ENCODE results near the gene PIGZ.
A peak's percentile ranks its signal among the peaks of the same experiment; 100 is the strongest.

The PIGZ gene

GRCh38 chr3:197001972-197002700 lies 33.5 kb upstream of the PIGZ start:
- DNase-seq (ENCODE audit: low spot score), result peak; percentile 44

- DNase-seq (ENCODE audit: low spot score), result peak; percentile 80
These were observed 32.7 kb upstream of the PIGZ start for GRCh38 chr3:197001106-197001971.

DNA sequence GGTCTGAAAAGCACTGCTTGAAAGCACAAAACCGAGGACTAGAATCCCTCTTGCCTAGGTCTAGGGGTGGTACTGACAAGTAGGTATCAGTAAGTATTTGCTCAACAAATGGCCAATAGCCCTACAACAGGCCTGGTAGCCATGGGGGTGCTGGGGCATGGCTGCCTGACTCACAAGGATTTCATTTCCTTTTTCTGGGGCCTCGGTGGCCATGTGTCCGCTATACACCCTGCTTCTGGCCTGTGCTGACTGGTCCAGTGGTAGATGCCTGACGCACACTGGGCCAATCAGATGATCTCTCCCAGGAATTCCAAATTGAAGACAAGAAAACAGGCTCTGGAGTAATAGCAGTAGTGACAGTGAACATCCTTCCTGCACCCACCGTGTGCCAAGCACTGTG lies 31.6 kb upstream of the PIGZ start:
- DNase-seq (ENCODE audit: low spot score), result no peak

DNA sequence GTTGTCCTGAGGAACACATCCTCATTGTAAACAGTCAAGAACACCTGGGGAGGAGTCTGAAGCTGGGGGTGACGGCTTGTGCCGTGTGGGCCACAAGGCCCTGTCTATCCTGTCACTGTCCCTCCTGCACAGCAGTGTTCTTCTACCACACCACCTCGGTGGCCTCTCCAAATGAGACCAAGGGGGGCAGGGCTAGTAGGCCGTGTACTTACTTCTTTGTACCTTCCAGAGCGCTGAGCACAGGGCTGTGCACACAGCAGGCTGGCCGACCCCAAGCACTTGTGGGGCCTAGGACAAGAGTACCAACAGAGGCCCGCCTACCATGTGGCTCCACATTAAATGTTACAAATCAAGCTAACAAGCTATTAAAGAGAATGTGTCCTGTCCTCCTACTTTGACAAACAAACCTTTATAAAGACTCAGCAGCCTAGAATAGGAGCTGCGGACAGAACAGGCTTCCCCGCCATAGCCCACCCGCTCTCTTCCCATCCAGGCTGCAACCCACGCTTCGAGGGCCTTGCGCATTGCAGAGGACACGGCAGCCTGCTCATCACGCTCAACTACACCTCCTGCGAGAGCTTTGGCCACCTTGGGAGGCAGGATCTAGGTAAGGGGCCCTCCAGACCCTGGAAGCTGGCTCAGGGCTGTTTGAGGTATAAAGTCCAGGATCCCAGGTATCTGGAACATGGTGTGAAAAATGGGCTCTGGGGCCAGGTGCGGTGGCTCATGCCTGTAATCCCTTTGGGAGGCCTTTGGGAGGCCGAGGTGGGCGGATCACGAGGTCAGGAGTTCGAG lies 30.5 kb upstream of the PIGZ start:
- no peak for DNase-seq (ENCODE audit: low spot score)

DNA sequence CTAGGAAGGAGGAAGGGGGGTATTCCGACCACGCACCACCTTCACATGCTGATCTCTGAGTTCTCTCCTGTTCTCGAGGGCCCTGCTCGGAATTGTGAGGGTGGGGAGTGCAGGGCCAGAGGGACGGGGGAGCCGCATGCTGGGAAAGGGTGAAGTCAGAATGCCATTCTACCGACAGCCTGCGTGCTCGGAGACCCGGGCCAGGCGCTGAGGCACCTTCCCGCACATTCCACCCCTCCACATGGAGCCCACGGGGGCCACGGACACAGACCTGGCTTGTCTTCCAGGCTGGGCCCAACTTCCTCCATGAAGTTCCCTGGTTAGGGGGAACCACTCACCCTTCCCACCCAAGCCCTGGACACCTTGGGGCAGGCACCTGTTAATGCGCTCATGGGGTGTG lies 28.7 kb upstream of the PIGZ start:
- DNase-seq (ENCODE audit: low spot score), result no peak

GRCh38 chr3:196996454-196997265 lies 28.0 kb upstream of the PIGZ start:
- DNase-seq (ENCODE audit: low spot score), result no peak

DNA sequence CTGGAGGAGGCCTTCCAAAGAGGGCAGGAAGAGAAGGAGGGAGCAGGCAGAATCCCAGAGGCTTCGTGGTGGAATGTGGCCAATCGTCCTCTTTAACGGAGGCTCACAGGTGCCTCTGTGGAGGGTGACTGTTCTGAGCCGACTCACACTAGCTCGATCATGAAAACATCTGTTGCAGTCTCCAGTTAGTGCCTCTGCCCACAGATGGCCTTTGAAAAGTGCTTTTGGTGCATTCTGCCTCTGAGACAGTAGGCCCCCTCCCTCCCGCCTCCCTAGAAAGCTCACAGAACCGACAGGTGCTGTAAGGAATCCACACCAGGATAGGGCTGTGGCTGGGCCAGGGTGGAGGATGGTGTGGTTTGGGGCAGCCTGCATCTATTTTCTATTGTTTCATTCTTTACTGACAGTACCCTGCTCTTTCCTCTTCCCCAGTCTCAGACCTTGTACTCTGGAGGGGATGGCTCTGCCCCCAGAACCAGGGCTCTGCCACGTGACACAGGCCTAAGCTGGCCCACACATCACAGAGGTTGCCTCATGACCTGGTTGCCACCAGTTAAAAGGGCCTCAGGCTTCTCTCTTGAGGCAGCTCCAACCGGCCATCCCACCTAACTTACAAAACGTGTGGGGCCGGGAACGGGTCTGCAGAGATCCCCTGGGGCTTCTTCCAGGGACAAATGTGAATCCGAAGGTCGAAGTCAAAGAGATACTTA lies 27.2 kb upstream of the PIGZ start:
- no peak for DNase-seq (ENCODE audit: low spot score)

DNA sequence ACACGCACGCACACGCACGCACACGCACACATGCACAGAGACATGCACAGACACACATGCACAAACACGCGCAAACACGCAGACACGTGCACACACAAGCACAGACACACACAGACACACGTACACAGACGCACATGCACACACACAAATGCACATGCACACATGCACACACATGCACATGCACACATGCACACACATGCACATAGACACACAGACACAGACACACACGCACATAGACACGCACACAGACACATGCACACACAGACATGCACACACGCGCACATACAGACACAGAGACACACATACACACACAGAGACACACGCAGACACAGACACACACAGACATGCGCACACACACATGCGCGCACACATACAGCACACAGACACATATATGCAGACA lies 26.4 kb upstream of the PIGZ start:
- no peak for DNase-seq (ENCODE audit: low spot score)

- DNase-seq (ENCODE audit: low spot score), result no peak
These were observed 25.4 kb upstream of the PIGZ start for GRCh38 chr3:196994056-196994455.

GRCh38 chr3:196992461-196993065 lies 23.9 kb upstream of the PIGZ start:
- no peak for DNase-seq (ENCODE audit: low spot score)

DNA sequence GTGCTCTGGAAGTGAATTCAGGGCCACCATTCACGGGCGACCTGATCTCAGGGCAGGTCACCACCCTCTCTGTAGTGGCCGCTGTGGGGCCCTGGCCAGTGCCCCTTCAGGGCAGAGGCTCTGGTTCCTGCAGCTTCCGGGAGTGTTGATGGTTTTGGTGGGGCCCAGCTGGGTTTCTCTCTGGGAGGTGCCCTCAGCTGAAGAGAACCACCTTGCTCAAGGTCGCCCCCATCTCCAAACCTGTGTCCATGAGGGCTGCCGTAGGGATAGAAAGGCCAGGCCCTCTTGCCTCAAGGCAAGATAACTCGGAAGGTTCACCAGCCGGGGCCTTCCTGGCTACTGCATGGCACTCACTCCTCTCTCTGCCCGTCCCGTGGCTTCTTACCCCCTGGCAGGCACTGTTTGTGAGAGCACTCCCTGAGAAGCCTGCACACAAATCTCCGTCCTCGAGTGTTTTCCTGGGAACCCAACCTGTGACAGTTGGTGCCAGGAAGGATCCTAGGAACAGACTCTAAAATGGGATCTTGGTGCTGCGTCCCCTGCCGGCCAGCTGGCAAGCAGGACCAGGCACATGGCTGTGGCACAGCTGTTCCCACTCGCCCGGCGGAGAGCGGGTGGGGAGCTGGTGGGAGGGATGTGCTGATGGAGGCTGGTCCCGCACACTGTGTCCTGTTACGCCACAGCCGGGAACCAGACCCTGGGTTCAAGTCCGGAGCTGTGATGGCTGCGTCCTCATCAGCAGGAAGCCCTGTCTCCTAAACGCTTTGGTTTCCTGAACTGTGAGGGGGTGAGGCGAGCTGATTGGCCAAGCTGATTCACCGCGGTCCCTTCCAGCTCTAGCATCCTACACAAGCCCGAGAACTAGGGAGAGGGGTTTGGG lies 23.2 kb upstream of the PIGZ start:
- DNase-seq (ENCODE audit: low spot score), result no peak

- no peak for DNase-seq (ENCODE audit: low spot score)
These were observed 22.0 kb upstream of the PIGZ start for GRCh38 chr3:196990601-196991007.

DNA sequence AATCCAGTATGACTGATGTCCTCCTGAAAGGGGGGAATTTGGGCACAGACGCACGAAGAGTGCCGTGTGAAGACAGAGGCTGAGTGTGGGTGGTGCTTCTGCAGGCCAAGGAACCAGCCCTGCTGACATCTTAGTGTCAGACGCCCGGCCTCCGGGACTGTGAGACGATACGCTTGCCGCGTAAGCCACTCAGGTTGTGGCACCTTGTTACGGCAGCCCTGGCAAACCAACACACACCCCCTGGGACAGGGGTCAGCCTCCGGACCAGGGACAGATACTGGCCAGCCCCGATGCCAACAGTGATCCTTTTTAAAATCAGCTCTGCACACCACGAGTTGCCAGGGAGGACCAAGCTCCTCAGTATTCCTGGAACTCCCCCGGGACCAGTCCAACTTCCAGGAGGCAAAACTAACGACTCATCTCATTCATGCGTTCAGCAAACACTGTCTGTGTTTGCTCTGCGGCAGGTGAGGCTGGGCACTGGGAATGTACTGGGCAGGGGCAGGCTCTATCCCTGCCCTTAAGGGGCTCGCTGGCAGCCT lies 21.2 kb upstream of the PIGZ start:
- DNase-seq (ENCODE audit: low spot score), result no peak

DNA sequence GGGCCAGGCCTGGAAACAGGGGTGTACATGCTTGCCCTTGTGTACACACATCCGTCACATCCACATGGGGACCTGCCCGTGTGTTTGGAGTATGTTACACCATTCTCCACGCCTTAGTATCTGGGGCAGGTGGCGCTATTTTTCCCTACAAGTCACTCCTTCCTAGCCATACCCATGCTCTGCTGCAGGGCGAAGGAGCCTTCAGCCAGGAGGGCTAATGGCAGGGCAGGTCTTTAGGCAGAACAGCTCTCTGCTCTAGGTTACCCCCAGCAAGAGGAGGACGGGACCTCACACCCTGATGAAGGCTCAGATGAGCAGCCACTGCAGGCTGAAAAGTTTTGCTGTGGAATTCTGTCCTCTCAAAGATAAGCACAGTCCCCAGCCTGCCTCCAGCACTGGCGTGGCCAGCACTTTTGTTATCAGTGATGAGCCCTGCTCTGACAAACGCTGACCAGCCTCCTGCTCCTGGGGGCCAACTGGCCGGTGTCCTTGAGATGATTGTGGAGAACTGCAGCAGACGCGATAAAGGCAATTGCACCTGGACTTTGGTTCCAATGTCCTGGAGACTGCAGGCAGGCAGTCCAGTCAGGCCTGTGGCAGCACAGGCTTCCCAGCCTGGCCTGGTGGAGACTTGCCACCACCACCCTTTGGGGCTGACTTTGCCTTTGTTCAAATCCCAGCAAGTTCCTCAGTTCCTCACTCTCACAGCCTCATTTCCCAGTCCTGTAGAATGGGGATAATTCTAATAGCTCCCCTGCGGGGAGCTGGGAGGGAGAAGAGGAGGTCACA lies 19.8 kb upstream of the PIGZ start:
- DNase-seq (ENCODE audit: low spot score), result peak; percentile 52

- no peak for DNase-seq (ENCODE audit: low spot score)
These were observed 18.4 kb upstream of the PIGZ start for GRCh38 chr3:196987022-196987421.

GRCh38 chr3:196985954-196986885 lies 17.6 kb upstream of the PIGZ start:
- DNase-seq (ENCODE audit: low spot score), result no peak

DNA sequence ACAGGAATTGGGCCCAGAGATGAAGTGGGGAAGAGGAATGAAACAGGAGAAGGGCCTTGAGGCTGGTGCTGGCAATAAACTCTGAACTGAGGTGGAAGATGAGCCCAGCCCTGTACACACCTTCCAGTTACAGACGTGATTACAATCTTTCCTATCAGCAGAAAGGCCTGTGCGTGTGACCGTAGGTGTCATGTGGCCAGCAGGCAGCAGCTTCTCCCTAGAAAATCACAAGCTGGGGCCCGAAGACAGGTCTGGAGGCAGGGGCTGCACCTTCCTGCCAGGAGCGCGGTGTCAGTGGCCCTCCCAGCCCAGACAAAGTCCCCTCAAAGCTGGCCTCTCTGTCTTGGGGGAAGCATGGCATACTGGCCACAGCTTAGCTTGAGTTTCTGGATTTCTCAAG lies 16.7 kb upstream of the PIGZ start:
- DNase-seq (ENCODE audit: low spot score), result no peak

All from SW480 (cell line).